ENCODE data around the gene SOCS6. TPM values are rescaled to one million over a fixed set of nuclear protein-coding genes. Genes with fewer than 3 reads are reported as not detected.
A peak's percentile ranks its signal among the peaks of the same experiment; 100 is the strongest.

SOCS6 gene
- total and polyA plus RNA-seq, 8 donors = 18.0 to 26.6 (median 22.3) TPM

GRCh38 chr18:70310560-70311320 is 21.9 kb downstream of the SOCS6 start:
- Histone ChIP-seq H3K27ac (no peak overlapping the region), H3K36me3 (no peaks in the 10 kb centered on the region), H3K9me3 (peaks cover 0 to 7% of the 10 kb centered on the region in 2 donors), H3K4me1 (peaks cover 0 to 17% of the 10 kb centered on the region in 2 donors), H3K4me3 (no peak overlapping the region), H3K27me3 (no peaks in the 10 kb centered on the region)
- ATAC-seq (peak; percentile 61), DNase-seq (no peak)
- no peak for TF ChIP-seq CTCF (IDR thresholded peaks at IDR 0.05)
- intact Hi-C loops (cut with DNase I) = no loop called here

DNA sequence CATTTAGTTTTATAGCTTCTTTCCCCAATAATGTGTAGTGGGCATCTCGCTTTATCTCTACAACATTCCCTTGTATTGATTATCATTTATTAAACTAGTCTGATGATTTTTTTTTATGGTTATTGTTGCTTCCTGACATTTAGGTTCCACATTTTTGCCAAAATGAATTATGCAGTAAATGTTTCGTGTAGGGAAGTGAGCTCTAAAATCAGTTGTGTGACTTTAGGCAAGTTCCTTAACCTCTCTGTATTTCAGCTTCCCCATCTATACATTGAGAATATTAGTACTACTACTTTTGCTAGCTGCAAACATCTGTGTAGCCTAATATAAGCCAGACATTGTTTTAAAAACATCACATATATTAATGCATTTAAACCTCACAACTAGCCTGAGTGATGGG is 22.9 kb downstream of the SOCS6 start:
- Histone ChIP-seq H3K27ac (no peak overlapping the region), H3K27me3 (no peaks in the 10 kb centered on the region), H3K4me3 (no peak overlapping the region), H3K36me3 (no peaks in the 10 kb centered on the region), H3K4me1 (peaks cover 0 to 17% of the 10 kb centered on the region in 2 donors), H3K9me3 (peaks cover 0 to 7% of the 10 kb centered on the region in 2 donors)
- DNase-seq (no peak), ATAC-seq (no peak)
- intact Hi-C loops (cut with DNase I) = no loop called here
- TF ChIP-seq CTCF (IDR thresholded peaks at IDR 0.05) = no peak

- ATAC-seq = no peak
- H3K36me3 ChIP-seq = no peaks in the 10 kb centered on the region
- H3K27ac ChIP-seq = no peak overlapping the region
- no peaks in the 10 kb centered on the region for H3K27me3 ChIP-seq
- TF ChIP-seq CTCF (IDR thresholded peaks at IDR 0.05) = no peak
- H3K4me3 ChIP-seq = no peak overlapping the region
- DNase-seq = no peak
- peaks cover 0 to 17% of the 10 kb centered on the region in 2 donors for H3K4me1 ChIP-seq
- peaks cover 0 to 1% of the 10 kb centered on the region in 2 donors for H3K9me3 ChIP-seq
- intact Hi-C loops (cut with DNase I) = no loop called here
These were observed 24.8 kb downstream of the SOCS6 start for GRCh38 chr18:70313640-70314039.

DNA sequence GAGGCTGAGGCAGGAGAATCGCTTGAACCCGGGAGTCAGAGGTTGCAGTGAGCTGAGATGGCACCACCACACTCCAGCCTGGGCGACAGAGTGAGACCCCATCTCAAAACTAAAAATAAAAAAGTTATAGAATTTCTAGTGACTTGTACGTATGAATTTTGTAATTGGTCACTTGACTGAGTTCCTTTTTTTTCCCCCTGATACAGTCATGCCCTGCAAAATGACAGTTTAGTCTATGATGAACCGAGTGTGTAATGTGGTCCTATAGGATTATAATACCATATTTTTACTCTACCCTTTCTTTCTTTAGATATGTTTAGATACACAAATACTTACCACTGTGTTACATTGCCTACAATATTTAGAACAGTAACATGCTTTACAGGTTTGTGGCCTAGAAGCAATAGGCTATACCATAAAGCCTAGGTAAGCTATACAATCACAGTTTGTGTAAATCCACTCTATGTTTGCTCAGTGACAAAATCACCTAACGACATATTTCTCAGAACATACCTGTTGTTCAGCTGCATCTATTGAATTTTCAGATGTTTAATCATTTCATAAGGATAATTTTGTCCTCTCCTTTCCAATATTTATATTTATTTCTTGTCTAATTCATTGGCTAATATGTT is 25.4 kb downstream of the SOCS6 start:
- H3K27ac ChIP-seq = no peak overlapping the region
- no peak overlapping the region for H3K4me3 ChIP-seq
- peaks cover 0 to 17% of the 10 kb centered on the region in 2 donors for H3K4me1 ChIP-seq
- H3K27me3 ChIP-seq = no peaks in the 10 kb centered on the region
- DNase-seq = no peak
- peak; percentile 25 for ATAC-seq
- intact Hi-C loops (cut with DNase I) = no loop called here
- no peaks in the 10 kb centered on the region for H3K36me3 ChIP-seq
- no peak for TF ChIP-seq CTCF (IDR thresholded peaks at IDR 0.05)
- no peaks in the 10 kb centered on the region for H3K9me3 ChIP-seq

- DNase-seq (no peak), ATAC-seq (no peak)
- Histone ChIP-seq H3K4me1 (no peaks in the 10 kb centered on the region), H3K4me3 (no peak overlapping the region), H3K9me3 (no peaks in the 10 kb centered on the region), H3K36me3 (no peaks in the 10 kb centered on the region), H3K27ac (no peak overlapping the region), H3K27me3 (no peaks in the 10 kb centered on the region)
- no peak for TF ChIP-seq CTCF (IDR thresholded peaks at IDR 0.05)
- intact Hi-C loops (cut with DNase I) = no loop called here
These were observed 30.3 kb downstream of the SOCS6 start for GRCh38 chr18:70319187-70319586.

Measured in left lung (tissue), 10 donors.